Retinal pigment epithelial cell (primary cell): Measurements from ENCODE around the gene NOVA2.

ENCODE experiments used
- DNase-seq: peaks from one replicate; pipeline ENCODE4 v3.0.0-alpha.2; 2010; ENCODE audit warnings: low read depth
- H3K4me3 ChIP-seq: 2 replicates; pipeline ENCODE4 v1.5.1; 2011; ENCODE audit warnings: mild to moderate bottlenecking, low read length, control low read depth, moderate library complexity
- CTCF ChIP-seq: conservative IDR thresholded peaks from 2 replicates; pipeline ENCODE4 v1.5.1; 2011; ENCODE audit warnings: low read depth, low read length, control low read depth, inconsistent platforms

NOVA2 gene

GRCh38 chr19:46019270-46019669 is 45.6 kb upstream of the NOVA2 start:
- TF ChIP-seq CTCF, result no peak
- DNase-seq, result no peak
- no peak overlapping the region for H3K4me3 ChIP-seq

DNA sequence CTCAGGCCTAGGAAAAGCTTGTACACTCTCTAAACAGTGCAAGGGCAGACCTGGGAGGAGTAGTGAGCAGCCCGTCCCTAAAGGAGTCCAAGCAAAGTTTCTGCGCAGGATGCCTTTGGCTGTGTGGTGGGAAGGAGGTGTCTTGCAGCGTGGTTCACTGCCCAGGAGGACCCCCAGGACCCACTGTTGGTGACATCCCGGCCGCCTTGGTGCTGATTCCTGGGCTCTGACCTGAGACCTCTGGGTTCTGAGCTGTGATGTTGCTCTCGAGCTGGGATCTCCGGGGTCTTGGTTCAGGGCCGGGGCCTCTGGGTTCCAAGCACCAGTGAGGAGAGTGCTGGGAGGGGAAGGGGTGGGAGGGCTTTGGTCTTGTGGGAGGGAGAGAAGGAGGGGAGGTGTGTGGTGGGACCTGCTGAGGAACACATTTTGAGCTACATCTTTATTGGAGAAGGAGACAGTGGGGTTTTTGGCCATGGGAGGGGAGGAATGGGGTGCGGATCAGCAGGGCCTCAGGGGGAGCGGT is 45.1 kb upstream of the NOVA2 start:
- no peak overlapping the region for H3K4me3 ChIP-seq
- no peak for TF ChIP-seq CTCF
- no peak for DNase-seq

GRCh38 chr19:46017874-46018675 is 44.4 kb upstream of the NOVA2 start:
- TF ChIP-seq CTCF, result no peak
- DNase-seq, result no peak
- no peak overlapping the region for H3K4me3 ChIP-seq

DNA sequence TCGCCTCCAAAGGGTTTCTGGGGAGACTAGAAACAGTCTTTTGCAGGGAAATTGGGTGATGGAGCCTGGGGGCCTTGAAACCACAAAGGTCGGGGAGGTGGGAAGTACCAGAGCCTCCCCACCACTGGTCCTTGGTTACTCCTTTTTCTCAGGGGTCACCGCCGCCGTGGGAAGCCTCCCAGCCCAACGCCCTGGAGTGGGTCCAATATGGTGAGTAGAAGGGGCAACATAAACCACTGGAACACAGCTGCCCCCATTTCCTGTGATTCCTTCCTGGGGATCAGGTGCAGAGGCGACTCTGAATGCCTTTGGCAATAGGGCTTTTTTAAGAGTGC is 43.4 kb upstream of the NOVA2 start:
- H3K4me3 ChIP-seq, result no peak overlapping the region
- no peak for TF ChIP-seq CTCF
- DNase-seq, result no peak

- peak overlapping the region; percentile 55 for H3K4me3 ChIP-seq
- peak; percentile 78 for TF ChIP-seq CTCF
- no peak for DNase-seq
Observed at GRCh38 chr19:46016426-46017094, 42.9 kb upstream of the NOVA2 start.

- DNase-seq, result no peak
- H3K4me3 ChIP-seq, result peak overlapping the region; percentile 55
- TF ChIP-seq CTCF, result no peak
Observed at GRCh38 chr19:46015687-46016425, 42.2 kb upstream of the NOVA2 start.
